Neural crest cell (in vitro differentiated cells): Measurements from ENCODE around the gene OR2T11. TPM values are rescaled to one million over a fixed set of nuclear protein-coding genes. Genes with fewer than 3 reads are reported as not detected.

Experiments used
- DNase-seq: peaks from one replicate; pipeline ENCODE4 v3.0.0; 2021; ENCODE audit warnings: low read depth, mixed read lengths, low spot score
- H3K27ac Mint-ChIP-seq: one replicate; pipeline ENCODE4 v1.8.0; 2021; ENCODE audit warnings: mild to moderate bottlenecking, mixed read lengths; ENCODE audit not compliant: unreplicated experiment
- H3K27me3 Mint-ChIP-seq: 2 replicates; pipeline ENCODE4 v1.8.0; 2021; ENCODE audit warnings: low read depth, mild to moderate bottlenecking, mixed read lengths
- H3K36me3 Mint-ChIP-seq: 2 replicates; pipeline ENCODE4 v1.8.0; 2021; ENCODE audit warnings: low read depth, mild to moderate bottlenecking, mixed read lengths
- H3K4me1 Mint-ChIP-seq: 2 replicates; pipeline ENCODE4 v1.8.0; 2021; ENCODE audit warnings: mixed read lengths
- H3K4me3 Mint-ChIP-seq: one replicate; pipeline ENCODE4 v1.8.0; 2021; ENCODE audit warnings: mild to moderate bottlenecking, mixed read lengths
- H3K9me3 Mint-ChIP-seq: 2 replicates; pipeline ENCODE4 v1.8.0; 2021; ENCODE audit warnings: mixed read lengths
- total RNA-seq: library from RNA; stranded (reverse); gene quantifications from 2 replicates; pipeline ENCODE4 v1.2.1, GENCODE V29; 2021
- TF ChIP-seq, protein P1 (sequence below): fragments of 200-600 bp; sonication (generic); conservative IDR thresholded peaks from 2 replicates; pipeline ENCODE4 v1.5.0; 2021; ENCODE audit warnings: antibody characterized with exemption, mild to moderate bottlenecking

OR2T11 gene
- total RNA-seq, 1 donor from 2014 or later: not detected

GRCh38 chr1:248625166-248625565 is 9.7 kb downstream of the OR2T11 start:
- Mint-ChIP-seq H3K27ac (no peak overlapping the region), H3K27me3 (no peaks in the 10 kb centered on the region), H3K36me3 (peaks cover 4% of the 10 kb centered on the region), H3K4me3 (no peak overlapping the region), H3K4me1 (no peaks in the 10 kb centered on the region), H3K9me3 (peaks cover 12% of the 10 kb centered on the region)
- TF ChIP-seq, protein P1, sequence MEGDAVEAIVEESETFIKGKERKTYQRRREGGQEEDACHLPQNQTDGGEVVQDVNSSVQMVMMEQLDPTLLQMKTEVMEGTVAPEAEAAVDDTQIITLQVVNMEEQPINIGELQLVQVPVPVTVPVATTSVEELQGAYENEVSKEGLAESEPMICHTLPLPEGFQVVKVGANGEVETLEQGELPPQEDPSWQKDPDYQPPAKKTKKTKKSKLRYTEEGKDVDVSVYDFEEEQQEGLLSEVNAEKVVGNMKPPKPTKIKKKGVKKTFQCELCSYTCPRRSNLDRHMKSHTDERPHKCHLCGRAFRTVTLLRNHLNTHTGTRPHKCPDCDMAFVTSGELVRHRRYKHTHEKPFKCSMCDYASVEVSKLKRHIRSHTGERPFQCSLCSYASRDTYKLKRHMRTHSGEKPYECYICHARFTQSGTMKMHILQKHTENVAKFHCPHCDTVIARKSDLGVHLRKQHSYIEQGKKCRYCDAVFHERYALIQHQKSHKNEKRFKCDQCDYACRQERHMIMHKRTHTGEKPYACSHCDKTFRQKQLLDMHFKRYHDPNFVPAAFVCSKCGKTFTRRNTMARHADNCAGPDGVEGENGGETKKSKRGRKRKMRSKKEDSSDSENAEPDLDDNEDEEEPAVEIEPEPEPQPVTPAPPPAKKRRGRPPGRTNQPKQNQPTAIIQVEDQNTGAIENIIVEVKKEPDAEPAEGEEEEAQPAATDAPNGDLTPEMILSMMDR: no peak
- DNase-seq: no peak

DNA sequence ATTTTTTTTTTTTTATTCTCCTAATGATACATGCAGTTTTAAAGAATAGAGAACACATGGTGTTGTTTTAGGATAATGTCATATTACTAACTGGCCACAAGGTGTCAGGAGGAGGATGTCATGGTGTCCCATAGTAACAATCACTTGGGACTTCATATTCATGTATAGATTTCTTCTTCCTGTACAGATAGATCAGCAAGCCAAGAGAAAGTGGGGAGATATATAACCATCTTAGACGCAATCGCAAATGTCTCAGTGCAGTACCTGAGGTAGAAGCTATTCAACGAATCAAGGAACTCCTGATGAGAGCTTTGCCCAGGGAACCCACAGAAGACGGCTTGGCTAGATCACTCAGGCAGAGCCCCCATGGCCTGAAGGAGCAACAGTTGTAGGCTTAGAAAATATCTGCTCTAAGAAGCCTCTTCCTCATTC is 12.3 kb downstream of the OR2T11 start:
- TF ChIP-seq, protein P1: peak; percentile 52
- Mint-ChIP-seq H3K9me3 (peaks cover 22% of the 10 kb centered on the region), H3K4me1 (no peaks in the 10 kb centered on the region), H3K36me3 (no peaks in the 10 kb centered on the region), H3K27me3 (no peaks in the 10 kb centered on the region), H3K4me3 (no peak overlapping the region), H3K27ac (no peak overlapping the region)
- no peak for DNase-seq

GRCh38 chr1:248621770-248622169 is 13.1 kb downstream of the OR2T11 start:
- Mint-ChIP-seq H3K27me3 (no peaks in the 10 kb centered on the region), H3K9me3 (peaks cover 22% of the 10 kb centered on the region), H3K36me3 (no peaks in the 10 kb centered on the region), H3K4me3 (no peak overlapping the region), H3K4me1 (no peaks in the 10 kb centered on the region), H3K27ac (no peak overlapping the region)
- TF ChIP-seq, protein P1: no peak
- no peak for DNase-seq

- peaks cover 38% of the 10 kb centered on the region for H3K9me3 Mint-ChIP-seq
- TF ChIP-seq, protein P1: peak; percentile 42
- H3K27ac Mint-ChIP-seq: no peak overlapping the region
- no peak overlapping the region for H3K4me3 Mint-ChIP-seq
- DNase-seq: no peak
- no peaks in the 10 kb centered on the region for H3K36me3 Mint-ChIP-seq
- no peaks in the 10 kb centered on the region for H3K4me1 Mint-ChIP-seq
- H3K27me3 Mint-ChIP-seq: no peaks in the 10 kb centered on the region
Measured at GRCh38 chr1:248618878-248619277, 16.0 kb downstream of the OR2T11 start.

DNA sequence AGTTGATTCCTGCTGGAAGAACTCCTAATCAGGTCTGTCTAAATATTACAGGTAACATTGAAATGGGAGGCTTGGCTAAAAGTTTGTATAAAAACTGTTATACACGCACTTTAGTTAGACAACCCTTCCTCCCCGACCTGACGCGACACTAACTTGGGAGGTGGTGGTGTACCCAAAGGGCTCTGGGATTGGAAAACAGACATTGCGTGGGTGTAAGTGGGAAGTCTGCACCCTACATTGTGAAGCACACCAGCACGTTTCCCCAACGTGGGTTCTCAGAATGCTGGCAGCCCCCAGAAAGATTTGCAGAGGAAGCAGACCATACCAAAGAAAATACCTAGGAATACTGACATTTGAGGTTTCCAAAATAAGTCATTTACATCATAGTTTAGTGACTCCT is 16.8 kb downstream of the OR2T11 start:
- DNase-seq: no peak
- Mint-ChIP-seq H3K4me3 (no peak overlapping the region), H3K4me1 (no peaks in the 10 kb centered on the region), H3K27me3 (no peaks in the 10 kb centered on the region), H3K27ac (no peak overlapping the region), H3K9me3 (peaks cover 38% of the 10 kb centered on the region), H3K36me3 (no peaks in the 10 kb centered on the region)
- TF ChIP-seq, protein P1: no peak

- peaks cover 29% of the 10 kb centered on the region for H3K9me3 Mint-ChIP-seq
- H3K4me1 Mint-ChIP-seq: no peaks in the 10 kb centered on the region
- no peak overlapping the region for H3K4me3 Mint-ChIP-seq
- no peak overlapping the region for H3K27ac Mint-ChIP-seq
- no peaks in the 10 kb centered on the region for H3K27me3 Mint-ChIP-seq
- TF ChIP-seq, protein P1: no peak
- peaks cover 8% of the 10 kb centered on the region for H3K36me3 Mint-ChIP-seq
- no peak for DNase-seq
Measured at GRCh38 chr1:248613742-248614141, 21.1 kb downstream of the OR2T11 start.
